ENCODE data around the gene HLCS.

HLCS gene

GRCh38 chr21:36845790-36846189, 120.7 kb downstream of the HLCS start:
- H3K4me1 ChIP-seq (ENCODE audit: control insufficient read depth, insufficient read depth, low read length), result peaks cover 7% of the 10 kb centered on the region
- no peak overlapping the region for H3K27ac ChIP-seq (ENCODE audit: extremely low read depth, low read depth, low read length)
- no peak for TF ChIP-seq SP7 (tag by site-specific recombination; IDR thresholded peaks at IDR 0.05)
- TF ChIP-seq REPIN1 (tag by site-specific recombination; IDR thresholded peaks at IDR 0.05; ENCODE audit: low read depth), result no peak
- no peak for TF ChIP-seq SCRT1 (tag by site-specific recombination; IDR thresholded peaks at IDR 0.05; ENCODE audit: borderline replicate concordance)
- TF ChIP-seq OVOL3 (tag by site-specific recombination; IDR thresholded peaks at IDR 0.05), result no peak
- TF ChIP-seq ZNF19 (tag by site-specific recombination; IDR thresholded peaks at IDR 0.05; ENCODE audit: low read depth), result no peak
- TF ChIP-seq ZNF473 (tag by site-specific recombination; IDR thresholded peaks at IDR 0.05), result no peak
- TF ChIP-seq ZNF2 (tag by site-specific recombination; IDR thresholded peaks at IDR 0.05), result no peak
- TF ChIP-seq KLF1 (tag by site-specific recombination; IDR thresholded peaks at IDR 0.05), result no peak
- TF ChIP-seq ZBTB20 (tag by site-specific recombination; IDR thresholded peaks at IDR 0.05), result no peak
- TF ChIP-seq ZNF426 (tag by site-specific recombination; IDR thresholded peaks at IDR 0.05), result no peak
- TF ChIP-seq ZNF514 (tag by site-specific recombination; IDR thresholded peaks at IDR 0.05), result no peak
- TF ChIP-seq FEZF1 (tag by site-specific recombination; IDR thresholded peaks at IDR 0.05), result no peak
- no peak for TF ChIP-seq ZNF777 (tag by site-specific recombination; IDR thresholded peaks at IDR 0.05; ENCODE audit: borderline replicate concordance)
- no peak for TF ChIP-seq ZSCAN18 (tag by site-specific recombination; IDR thresholded peaks at IDR 0.05)
- TF ChIP-seq EGR2 (tag by site-specific recombination; IDR thresholded peaks at IDR 0.05; ENCODE audit: low read depth), result no peak
- no peak for TF ChIP-seq GFI1B (tag by site-specific recombination; IDR thresholded peaks at IDR 0.05)
- TF ChIP-seq ZNF214 (tag by site-specific recombination; IDR thresholded peaks at IDR 0.05; ENCODE audit: borderline replicate concordance), result no peak
- TF ChIP-seq ZNF529 (tag by site-specific recombination; IDR thresholded peaks at IDR 0.05; ENCODE audit: insufficient replicate concordance), result no peak
- TF ChIP-seq ZNF354C (tag by site-specific recombination; IDR thresholded peaks at IDR 0.05; ENCODE audit: borderline replicate concordance, low read depth), result no peak
- no peak for TF ChIP-seq ZSCAN16 (tag by site-specific recombination; IDR thresholded peaks at IDR 0.05)
- H3K9me3 ChIP-seq (ENCODE audit: control insufficient read depth, insufficient read depth, low read depth, low read length), result no peaks in the 10 kb centered on the region
- no peaks in the 10 kb centered on the region for H3K36me3 ChIP-seq (ENCODE audit: control insufficient read depth in 2 of 2, insufficient read depth in 1 of 2, low read length in 2 of 2)
- POLR2A ChIA-PET, result no interaction called here
- H3K4me3 ChIP-seq (ENCODE audit: low read depth, low read length), result no peak overlapping the region
- CTCF ChIA-PET, result interaction anchor here (0.7 to 1.8 kb wide), 2 partner anchors 8 to 85 kb away, joined by 3 to 12 read pairs; no protein-coding TSS in a partner anchor

GRCh38 chr21:36845070-36845469, 121.4 kb downstream of the HLCS start:
- ChIA-PET CTCF (interaction anchor here (0.7 to 1.8 kb wide), 2 partner anchors 9 to 22 kb away, joined by 3 to 12 read pairs; no protein-coding TSS in a partner anchor), POLR2A (no interaction called here)
- no peak overlapping the region for H3K27ac ChIP-seq (ENCODE audit: extremely low read depth, low read depth, low read length)
- H3K36me3 ChIP-seq (ENCODE audit: control insufficient read depth in 2 of 2, insufficient read depth in 1 of 2, low read length in 2 of 2), result no peaks in the 10 kb centered on the region
- H3K4me3 ChIP-seq (ENCODE audit: low read depth, low read length), result no peak overlapping the region
- peaks cover 7% of the 10 kb centered on the region for H3K4me1 ChIP-seq (ENCODE audit: control insufficient read depth, insufficient read depth, low read length)
- no peaks in the 10 kb centered on the region for H3K9me3 ChIP-seq (ENCODE audit: control insufficient read depth, insufficient read depth, low read depth, low read length)
- TF ChIP-seq ATF2 (tag by site-specific recombination; IDR thresholded peaks at IDR 0.05; ENCODE audit: low read depth) (no peak), ZSCAN18 (tag by site-specific recombination; IDR thresholded peaks at IDR 0.05) (no peak), ZNF169 (tag by site-specific recombination; IDR thresholded peaks at IDR 0.05) (no peak), ZNF292 (tag by site-specific recombination; IDR thresholded peaks at IDR 0.05; ENCODE audit: borderline replicate concordance, low read depth) (no peak), ZNF354C (tag by site-specific recombination; IDR thresholded peaks at IDR 0.05; ENCODE audit: borderline replicate concordance, low read depth) (no peak), ZNF830 (tag by site-specific recombination; IDR thresholded peaks at IDR 0.05; ENCODE audit: low read depth) (no peak), ZNF843 (tag by site-specific recombination; IDR thresholded peaks at IDR 0.05) (no peak), ZNF449 (tag by site-specific recombination; IDR thresholded peaks at IDR 0.05) (no peak), ZBTB49 (tag by site-specific recombination; IDR thresholded peaks at IDR 0.05; ENCODE audit: low read depth) (no peak), ZNF175 (tag by site-specific recombination; IDR thresholded peaks at IDR 0.05) (no peak), ZSCAN23 (tag by site-specific recombination; IDR thresholded peaks at IDR 0.05) (no peak)
